Measurements from ENCODE around the gene FAM24B. TPM values are rescaled to one million over a fixed set of nuclear protein-coding genes. Genes with fewer than 3 reads are reported as not detected.

FAM24B gene
- total RNA-seq, result 4.1 and 4.4 TPM in 2 replicates

DNA sequence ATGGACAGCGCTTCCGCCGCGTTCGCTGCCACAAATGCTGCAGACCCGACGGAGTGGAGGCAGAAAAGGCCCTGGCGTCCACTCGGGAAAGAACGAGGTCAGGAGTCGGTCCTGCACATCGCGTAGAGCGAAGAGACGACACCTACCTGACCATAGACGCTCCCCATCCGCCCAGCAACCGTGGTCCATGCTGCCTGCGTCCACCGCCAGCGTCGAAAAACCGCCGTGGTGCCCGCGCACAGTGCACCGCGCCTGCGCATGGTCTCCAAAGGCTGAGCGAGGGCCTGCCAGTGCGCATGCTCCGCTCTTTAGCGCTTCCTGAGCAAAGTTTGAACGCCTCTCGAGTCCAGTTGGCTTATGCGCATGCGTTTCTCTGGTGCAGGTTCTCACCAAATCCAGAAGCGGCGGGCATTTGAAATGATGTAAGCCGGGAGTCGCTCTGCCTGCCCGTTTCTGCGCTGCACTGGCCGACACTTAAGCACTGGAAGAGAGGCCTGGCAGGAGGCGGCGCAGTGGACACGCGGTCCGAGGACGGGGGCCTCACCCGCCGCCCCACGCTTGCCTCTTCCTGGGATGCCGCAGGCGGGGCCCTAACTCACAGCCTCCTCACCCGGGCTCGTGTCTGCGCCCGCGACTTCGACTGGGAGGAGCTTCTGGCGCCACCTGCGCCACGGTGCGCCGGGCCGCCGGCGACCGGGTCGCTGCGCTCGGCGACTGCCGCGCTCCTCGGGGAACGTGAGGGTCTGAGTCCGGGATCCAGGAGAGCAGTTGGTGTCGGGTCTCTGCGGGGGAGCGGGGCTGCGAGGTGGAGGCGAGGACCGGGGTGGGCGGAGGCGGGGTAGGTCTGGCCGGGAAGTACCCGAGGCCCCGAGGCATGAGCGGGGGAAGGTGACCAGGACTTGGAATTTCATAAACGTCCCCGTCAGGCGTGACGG, at the start of gene FAM24B:
Gene FAM24B, minus strand, starts transcription at position 243 of the 935 bp plus-strand sequence. CDS start 29,066 bp downstream, outside the sequence.

DNA sequence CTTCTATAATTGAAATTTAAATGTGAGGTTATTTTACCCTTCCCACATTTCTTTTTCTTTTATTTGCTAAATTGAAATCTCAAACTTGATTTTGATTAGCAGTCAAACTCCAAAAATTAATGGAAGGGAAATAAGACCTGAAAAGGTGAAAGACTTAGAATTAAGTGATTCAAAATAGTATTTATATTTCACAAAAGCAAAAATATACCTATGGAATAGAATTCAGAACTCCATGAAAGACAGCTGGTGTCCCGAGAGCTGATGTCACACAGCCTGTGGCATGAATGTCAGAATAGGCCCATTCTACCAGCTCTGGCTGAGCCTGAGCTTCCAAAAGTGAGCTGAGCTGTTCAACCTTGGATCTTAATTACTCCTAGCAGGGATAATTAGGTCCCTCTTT, 30.9 kb upstream of the FAM24B start, which contains the start of gene FAM24A:
Gene FAM24A, plus strand, starts transcription at position 301 of the 400 bp plus-strand sequence. CDS start 1,025 bp downstream, outside the sequence.

GRCh38 chr10:122845783-122846332, 33.5 kb downstream of the FAM24B start, which contains the start of gene CUZD1:
TSS of gene CUZD1 (minus strand) at chr10:122845857. CDS start at chr10:122845843, 14 bp downstream.

Other genes with a start within 250 kb of the FAM24B start
- gene C10orf120, start 179.7 kb downstream of the FAM24B start, total RNA-seq, result not detected in 2 replicates
- 0.59 and 0.73 TPM in 2 replicates for gene CUZD1, start 33.7 kb downstream of the FAM24B start, total RNA-seq
- not detected in 2 replicates for gene FAM24A, start 31.0 kb upstream of the FAM24B start, total RNA-seq
- 4.8 and 6.1 TPM in 2 replicates for gene C10orf88, start 74.6 kb upstream of the FAM24B start, total RNA-seq
- gene PSTK, start 100.8 kb upstream of the FAM24B start, total RNA-seq, result 3.3 and 4.4 TPM in 2 replicates
- 4.0 and 4.3 TPM in 2 replicates for gene IKZF5, start 129.2 kb upstream of the FAM24B start, total RNA-seq
- 4.0 and 5.3 TPM in 2 replicates for gene ACADSB, start 129.4 kb upstream of the FAM24B start, total RNA-seq

Data from subcutaneous preadipocyte (primary cell).